ENCODE results near the gene COX7A2L.

COX7A2L gene

GRCh38 chr2:42317945-42318344, 43.1 kb downstream of the COX7A2L start:
- no peak for DNase-seq (ENCODE audit: low read depth in 2 of 2)

DNA sequence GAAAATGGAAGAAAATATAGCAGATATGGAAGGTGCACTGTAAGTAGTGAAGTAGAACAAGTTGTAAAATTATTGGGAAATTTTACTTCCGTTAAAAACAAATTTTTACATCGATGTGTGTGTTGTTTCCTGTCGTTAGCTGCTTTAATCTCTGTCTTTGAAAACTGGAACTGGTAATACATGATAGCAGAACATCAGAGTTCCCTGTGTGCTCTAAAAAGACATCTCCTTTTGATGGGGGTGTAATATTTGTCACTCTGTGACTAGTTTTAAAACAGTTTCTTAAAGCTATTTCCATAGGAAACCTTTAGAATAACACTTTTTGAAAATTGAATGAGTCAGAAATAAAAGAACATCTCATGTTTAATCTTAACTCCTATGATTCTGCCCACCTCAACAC, 43.5 kb downstream of the COX7A2L start:
- no peak for DNase-seq (ENCODE audit: low read depth in 2 of 2)

- no peak for DNase-seq (ENCODE audit: low read depth in 2 of 2)
These were observed 44.1 kb downstream of the COX7A2L start for GRCh38 chr2:42316910-42317309.

DNA sequence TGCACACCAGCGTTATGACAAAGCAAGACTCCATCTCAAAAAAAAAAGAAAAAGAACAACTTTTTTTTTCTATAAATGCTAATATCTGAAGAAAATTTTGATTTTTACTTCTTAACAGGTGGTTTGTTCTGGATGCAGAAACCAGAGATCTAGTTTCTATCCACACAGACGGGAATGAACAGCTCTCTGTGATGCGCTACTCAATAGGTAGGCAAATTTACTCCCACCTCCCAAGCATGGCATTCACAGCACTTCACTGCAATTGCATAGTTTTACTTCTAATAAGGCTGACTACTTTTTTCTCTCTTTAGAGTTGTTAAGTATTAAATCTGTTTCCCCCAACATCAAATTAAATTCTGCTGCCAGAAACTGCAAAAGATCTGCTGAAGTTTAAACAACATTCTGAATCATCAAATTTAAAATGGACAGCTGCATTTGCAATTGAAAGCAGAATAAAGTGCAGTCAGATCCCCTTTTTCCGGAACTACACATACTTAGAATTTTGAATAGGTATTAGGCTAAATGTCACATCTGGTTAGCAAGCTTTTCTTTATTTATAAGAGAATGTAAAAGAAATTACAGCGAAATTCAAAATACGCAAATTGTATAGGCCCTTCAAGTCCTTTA, 45.1 kb downstream of the COX7A2L start:
- no peak for DNase-seq (ENCODE audit: low read depth in 2 of 2)

DNA sequence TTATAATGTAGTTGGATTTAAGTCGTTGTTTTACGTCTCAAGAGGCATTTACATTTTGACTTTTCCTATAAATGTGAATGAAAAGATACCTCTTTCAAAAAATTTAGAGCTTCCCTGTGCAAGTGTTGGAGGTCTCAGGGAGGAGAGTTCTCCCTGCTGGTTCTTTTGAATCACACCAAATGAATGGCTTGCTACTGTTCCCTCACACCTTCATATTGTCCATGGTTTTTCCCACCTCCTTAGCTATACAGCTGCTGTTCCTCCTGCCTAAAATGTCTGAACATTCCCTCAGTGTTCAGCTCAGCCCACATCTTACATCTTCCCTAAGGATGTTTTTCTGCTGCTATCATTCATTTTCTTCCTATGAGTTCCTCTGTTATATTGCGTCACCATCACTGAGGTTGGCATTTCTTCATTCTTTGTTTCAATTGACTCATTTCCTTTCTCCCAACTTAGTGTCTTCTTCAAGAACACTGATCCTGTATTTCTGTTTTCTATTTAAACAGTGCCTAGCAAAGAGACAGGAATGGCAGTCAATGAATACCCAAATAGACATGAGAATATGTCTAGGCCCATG, 46.0 kb downstream of the COX7A2L start:
- no peak for DNase-seq (ENCODE audit: low read depth in 2 of 2)

GRCh38 chr2:42312106-42312505, 48.9 kb downstream of the COX7A2L start:
- no peak for DNase-seq (ENCODE audit: low read depth in 2 of 2)

DNA sequence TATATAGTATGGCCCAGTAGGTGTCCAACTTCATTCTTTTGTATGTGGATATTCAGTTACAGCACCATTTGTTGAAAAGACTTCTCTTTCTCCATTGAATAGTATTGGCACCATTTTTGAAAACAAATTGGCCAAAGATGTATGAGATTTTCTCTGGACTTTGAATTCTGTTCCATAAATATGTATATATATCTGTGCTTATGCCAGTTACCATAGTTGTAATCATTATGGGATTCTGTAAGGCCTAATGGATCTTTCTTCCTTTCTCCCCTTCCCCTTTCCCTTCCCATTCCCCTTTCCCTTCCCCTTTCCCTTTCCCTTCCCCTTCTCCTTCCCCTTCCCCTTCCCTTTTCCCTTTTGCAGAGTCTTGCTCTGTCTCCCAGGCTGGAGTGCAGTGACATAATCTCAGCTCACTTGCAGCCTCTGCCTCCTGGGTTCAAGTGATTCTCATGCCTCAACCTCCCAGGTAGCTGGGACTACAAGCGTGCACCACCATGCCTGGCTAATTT, 51.0 kb downstream of the COX7A2L start:
- no peak for DNase-seq (ENCODE audit: low read depth in 2 of 2)

- no peak for DNase-seq (ENCODE audit: low read depth in 2 of 2)
These were observed 51.7 kb downstream of the COX7A2L start for GRCh38 chr2:42309366-42309765.

DNA sequence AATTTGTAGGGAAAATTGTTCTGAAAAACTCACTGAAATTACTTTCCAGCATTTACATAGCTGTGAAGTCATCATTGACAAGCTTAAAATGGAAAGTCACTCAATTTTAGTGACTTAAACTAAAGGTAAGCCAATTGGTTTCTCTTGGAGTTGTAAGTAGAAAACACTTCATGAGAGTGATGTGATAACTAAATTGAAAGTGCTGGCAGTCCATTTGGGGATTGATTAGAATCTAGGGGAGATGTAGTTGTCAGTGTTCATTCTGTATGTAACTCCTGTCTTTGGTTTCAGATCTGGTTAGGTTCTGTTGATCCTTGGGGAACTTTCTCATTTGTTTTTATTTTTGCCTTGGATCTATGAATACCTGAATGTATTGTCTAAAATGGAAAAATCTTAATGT, 53.8 kb downstream of the COX7A2L start:
- no peak for DNase-seq (ENCODE audit: low read depth in 2 of 2)

DNA sequence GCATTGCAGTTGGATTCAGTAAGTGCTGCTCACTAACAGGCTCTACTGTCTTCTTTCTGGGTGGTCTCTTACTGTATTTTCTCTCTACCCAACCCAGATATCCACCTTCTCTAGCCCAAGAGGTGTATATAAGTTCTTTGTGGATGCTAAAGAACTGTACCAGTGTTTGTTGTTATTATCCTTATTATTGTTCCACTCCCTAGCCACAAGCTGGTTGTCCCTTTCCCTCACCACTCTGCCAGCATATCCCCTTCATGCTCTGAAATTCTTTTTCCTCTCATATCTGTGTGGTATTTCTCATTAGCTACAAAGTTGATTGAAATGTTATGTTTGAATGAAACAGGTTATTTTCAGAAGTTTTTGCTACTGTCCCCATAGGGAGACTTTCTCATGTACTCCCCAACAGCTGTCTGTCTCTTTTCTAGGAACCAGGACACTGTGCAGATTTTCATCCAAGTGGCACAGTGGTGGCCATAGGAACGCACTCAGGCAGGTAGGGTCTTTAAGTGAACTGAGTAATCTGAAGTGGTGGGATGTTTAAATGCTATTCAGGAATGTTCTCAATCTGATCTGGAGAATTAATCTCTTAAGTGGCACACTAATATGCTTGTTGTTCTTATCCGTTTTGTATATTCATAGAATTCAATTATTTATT, 56.8 kb downstream of the COX7A2L start:
- no peak for DNase-seq (ENCODE audit: low read depth in 2 of 2)

DNA sequence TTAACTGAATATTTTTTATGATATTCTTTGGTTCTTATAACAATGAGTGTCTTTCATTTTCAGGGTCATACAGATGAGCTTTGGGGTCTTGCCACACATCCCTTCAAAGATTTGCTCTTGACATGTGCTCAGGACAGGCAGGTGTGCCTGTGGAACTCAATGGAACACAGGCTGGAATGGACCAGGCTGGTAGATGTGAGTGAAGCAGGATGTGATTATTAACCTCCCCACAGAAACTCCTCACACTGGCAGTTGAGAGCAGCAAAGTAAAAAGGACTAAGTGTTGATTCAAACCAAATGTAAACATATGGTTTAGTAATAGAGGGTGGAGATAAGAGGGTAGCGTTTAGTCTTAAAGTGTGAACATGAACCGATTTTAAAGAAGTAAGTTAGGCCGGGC, 57.8 kb downstream of the COX7A2L start:
- no peak for DNase-seq (ENCODE audit: low read depth in 2 of 2)

DNA sequence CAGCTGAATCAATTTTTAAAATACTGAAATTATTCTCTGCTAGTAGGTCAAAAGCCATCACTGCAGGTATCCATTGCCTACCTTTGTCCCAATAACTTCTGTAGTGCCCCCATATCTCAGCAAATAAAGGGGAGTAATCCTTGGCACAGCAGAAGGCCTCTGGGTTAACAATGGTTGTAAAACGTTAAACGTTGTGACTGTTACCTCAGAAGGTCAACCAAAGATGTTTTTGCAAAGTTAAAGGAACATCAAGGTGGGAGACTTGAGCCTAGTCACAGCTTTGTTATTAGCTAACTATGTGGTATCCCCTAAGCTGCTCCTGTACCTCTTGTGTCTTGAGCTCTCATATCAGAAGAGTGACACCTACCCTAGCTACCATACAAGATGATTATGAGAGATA, 60.5 kb downstream of the COX7A2L start:
- no peak for DNase-seq (ENCODE audit: low read depth in 2 of 2)

Measured in stimulated activated CD4-positive, alpha-beta T cell treated with anti-CD3 and anti-CD28 coated beads, Interleukin-12 subunit alpha, Interleukin-12 subunit beta, amount 100 ng/mL, for 24 hours (primary cell).